A549 (cell line): ENCODE data around the gene HS6ST2. TPM values are rescaled to one million over a fixed set of nuclear protein-coding genes. Genes with fewer than 3 reads are reported as not detected.

ENCODE experiments used
- ATAC-seq, 2 experiments: fragments of 200-7000 bp in 1 of 2; fragments of >200 bp in 1 of 2; cut with Nextera tagmentation in 1 of 2; cut with Tn5 transposase in 1 of 2; 3 replicates each; pipeline versions ENCODE4 v1.8.0 to v1.9.1; 2018 to 2020; ENCODE audit warnings: mild to moderate bottlenecking in 1 of 2, moderate library complexity in 1 of 2
- CTCF ChIA-PET: fragments of 300-600 bp; sonication (Branson Sonifier 250); formaldehyde crosslinking; extraction: SDS; loops from one replicate; lab custom pipeline; 2021; ENCODE audit warnings: antibody characterized with exemption, inconsistent platforms; lab: Yijun Ruan, JAX
- POLR2A ChIA-PET: fragments of 350-600 bp; formaldehyde crosslinking; extraction: SDS; loops from one replicate; lab custom pipeline; 2021; ENCODE audit warnings: antibody characterized with exemption, inconsistent platforms; lab: Yijun Ruan, JAX
- DNase-seq, 2 experiments: peaks; one replicate each; pipeline versions ENCODE4 v3.0.0 to v3.0.0-alpha.2; 2011 to 2016; ENCODE audit warnings: low read depth in 1 of 2, low spot score in 1 of 2
- FAIRE-seq: peaks from 2 replicates; lab custom pipeline; 2011; peaks lifted over from hg19 to GRCh38; lab: Jason Lieb, UNC
- H3K27ac ChIP-seq, 2 experiments: fragments of >200 bp; sonication (Bioruptor Twin); formaldehyde crosslinking; 3 replicates each; pipeline ENCODE4 v1.5.1; 2016 to 2017
- H3K4me1 ChIP-seq: fragments of >200 bp; sonication (Bioruptor Twin); formaldehyde crosslinking; 3 replicates; pipeline ENCODE4 v1.6.1; 2016
- H3K4me2 ChIP-seq: fragments of >200 bp; sonication (Bioruptor Twin); formaldehyde crosslinking; 3 replicates; pipeline ENCODE4 v1.6.1; 2016
- H3K4me3 ChIP-seq: fragments of >200 bp; sonication (Bioruptor Twin); formaldehyde crosslinking; 3 replicates; pipeline ENCODE4 v1.5.1; 2016
- H3K9me3 ChIP-seq: fragments of >200 bp; sonication (Bioruptor Twin); formaldehyde crosslinking; 3 replicates; pipeline ENCODE4 v1.6.1; 2016
- CBX2 ChIP-seq: fragments of 200-600 bp; sonication (generic); IDR thresholded peaks from 2 replicates; pipeline ENCODE4 v1.6.1; 2016; ENCODE audit warnings: low read depth, mild to moderate bottlenecking, borderline replicate concordance
- CBX8 ChIP-seq: fragments of 200-600 bp; sonication (generic); IDR thresholded peaks from 2 replicates; pipeline ENCODE4 v1.6.1; 2016
- CHD4 ChIP-seq: fragments of 200-600 bp; sonication (generic); IDR thresholded peaks from 2 replicates; pipeline ENCODE4 v1.6.1; 2016; ENCODE audit warnings: antibody characterized with exemption, mild to moderate bottlenecking, borderline replicate concordance
- EHF ChIP-seq: fragments of 250-450 bp; sonication (Bioruptor Pico); IDR thresholded peaks from 2 replicates; pipeline ENCODE4 v1.5.0; 2020; ENCODE audit warnings: mild to moderate bottlenecking
- EHMT2 ChIP-seq: fragments of 200-600 bp; sonication (generic); IDR thresholded peaks from 2 replicates; pipeline ENCODE4 v1.6.1; 2016; ENCODE audit warnings: antibody characterized with exemption, low read depth, mild to moderate bottlenecking, moderate library complexity
- EP300 ChIP-seq, 2 experiments: fragments of >200 bp; sonication (Bioruptor Twin); formaldehyde crosslinking; IDR thresholded peaks; 2 replicates in 1 of 2; 3 replicates in 1 of 2; pipeline ENCODE4 v1.6.1; 2016 to 2017
- ESRRA ChIP-seq: fragments of 150-350 bp; IDR thresholded peaks from 2 replicates; pipeline ENCODE4 v1.6.1; 2014; ENCODE audit warnings: mild to moderate bottlenecking, low read length, borderline replicate concordance
- FOSL2 ChIP-seq, 2 experiments: fragments of 450-650 bp in 1 of 2; fragments of >200 bp in 1 of 2; sonication (Bioruptor Twin) in 1 of 2; formaldehyde crosslinking; IDR thresholded peaks; 2 replicates each; pipeline versions ENCODE4 v1.5.0 to v1.6.1; 2016 to 2020; ENCODE audit warnings: mild to moderate bottlenecking in 1 of 2, moderate library complexity in 1 of 2
- FOXS1 ChIP-seq: fragments of 250-450 bp; sonication (Bioruptor Pico); IDR thresholded peaks from 2 replicates; pipeline ENCODE4 v1.5.0; 2020; ENCODE audit warnings: mild to moderate bottlenecking, moderate library complexity
- RFX5 ChIP-seq: fragments of 450-650 bp; IDR thresholded peaks from 2 replicates; pipeline ENCODE4 v1.7.1; 2014; ENCODE audit warnings: antibody characterized with exemption, mild to moderate bottlenecking, moderate library complexity
- RNF2 ChIP-seq: fragments of 200-600 bp; sonication (generic); IDR thresholded peaks from 2 replicates; pipeline ENCODE4 v1.6.1; 2016; ENCODE audit warnings: low read depth, mild to moderate bottlenecking, antibody characterized with exemption, moderate library complexity, borderline replicate concordance
- SREBF2 ChIP-seq: fragments of 450-650 bp; IDR thresholded peaks from 2 replicates; pipeline ENCODE4 v1.6.1; 2014; ENCODE audit warnings: mild to moderate bottlenecking, moderate library complexity
- TFCP2L1 ChIP-seq: fragments of 250-450 bp; sonication (Bioruptor Pico); IDR thresholded peaks from 2 replicates; pipeline ENCODE4 v1.5.0; 2021; ENCODE audit warnings: mild to moderate bottlenecking
- ZC3H11A ChIP-seq: fragments of 450-650 bp; IDR thresholded peaks from 2 replicates; pipeline ENCODE4 v1.6.1; 2014; ENCODE audit warnings: antibody characterized with exemption, mild to moderate bottlenecking
- ZNF302 ChIP-seq: fragments of 250-450 bp; sonication (Bioruptor Pico); IDR thresholded peaks from 2 replicates; pipeline ENCODE4 v1.9.0; 2021; ENCODE audit warnings: inconsistent platforms, mild to moderate bottlenecking, moderate library complexity
- ZSCAN20 ChIP-seq: fragments of 250-450 bp; sonication (Bioruptor Pico); IDR thresholded peaks from 2 replicates; pipeline ENCODE4 v1.8.0; 2022; ENCODE audit warnings: mild to moderate bottlenecking, moderate library complexity
- WGBS: methylation state at CpG from one replicate; pipeline ENCODE4 v1.1.6; 2017; ENCODE audit errors: missing lambda C conversion rate; 5-methylcytosine and 5-hydroxymethylcytosine counted together
- polyA minus RNA-seq: library from RNA; depleted of rRNA, polyadenylated mRNA; stranded (reverse); fragments of >200 nt; gene quantifications from 2 replicates; pipeline ENCODE4 v1.2.3, GENCODE V29; 2011; rRNA and poly(A)+ RNA removed
- polyA plus RNA-seq, 4 experiments: library from polyadenylated mRNA; depleted of rRNA in 3 of 4; stranded (reverse); fragments of >200 nt; fragmentation: RNase III in 1 of 4; extraction: RNeasy Plus Mini Kit Qiagen cat#74134 plus additional on column Dnase treatment in 1 of 4; gene quantifications; 2 replicates in 3 of 4; 3 replicates in 1 of 4; pipeline ENCODE4 v1.2.3, GENCODE V29; 2011 to 2017
- TF ChIP-seq, protein P1 (sequence below): fragments of 200-600 bp; sonication (generic); IDR thresholded peaks from 2 replicates; pipeline ENCODE4 v1.6.1; 2016; ENCODE audit warnings: antibody characterized with exemption, mild to moderate bottlenecking, moderate library complexity
- TF ChIP-seq, protein P2 (sequence below): IDR thresholded peaks from 2 replicates; pipeline ENCODE4 v1.6.1; 2012
- TF ChIP-seq, protein P3 (sequence below): fragments of >200 bp; sonication (Bioruptor Twin); formaldehyde crosslinking; IDR thresholded peaks from 3 replicates; pipeline ENCODE4 v1.5.1; 2016
- TF ChIP-seq, protein P4 (sequence below): fragments of >200 bp; sonication (Bioruptor Twin); formaldehyde crosslinking; IDR thresholded peaks from 3 replicates; pipeline ENCODE4 v1.6.1; 2016
- TF ChIP-seq, protein P5 (sequence below): IDR thresholded peaks from 2 replicates; pipeline ENCODE4 v1.6.1; 2012

The HS6ST2 gene
- polyA plus RNA-seq (2011; rRNA removed) (0.04 and 0.05 TPM in 2 replicates), polyA plus RNA-seq (2017; fragmentation: RNase III; extraction: RNeasy Plus Mini Kit Qiagen cat#74134 plus additional on column Dnase treatment) (0.01 TPM in 2 of 3 replicates, not detected in the other), polyA minus RNA-seq (0.45 TPM in 1 of 2 replicates, not detected in the other)
- polyA plus RNA-seq (2012; cell fraction: cytosol; rRNA removed) = 0.03 and 0.05 TPM in 2 replicates
- polyA plus RNA-seq (2012; cell fraction: nucleus; rRNA removed) = 0.05 and 0.06 TPM in 2 replicates

DNA sequence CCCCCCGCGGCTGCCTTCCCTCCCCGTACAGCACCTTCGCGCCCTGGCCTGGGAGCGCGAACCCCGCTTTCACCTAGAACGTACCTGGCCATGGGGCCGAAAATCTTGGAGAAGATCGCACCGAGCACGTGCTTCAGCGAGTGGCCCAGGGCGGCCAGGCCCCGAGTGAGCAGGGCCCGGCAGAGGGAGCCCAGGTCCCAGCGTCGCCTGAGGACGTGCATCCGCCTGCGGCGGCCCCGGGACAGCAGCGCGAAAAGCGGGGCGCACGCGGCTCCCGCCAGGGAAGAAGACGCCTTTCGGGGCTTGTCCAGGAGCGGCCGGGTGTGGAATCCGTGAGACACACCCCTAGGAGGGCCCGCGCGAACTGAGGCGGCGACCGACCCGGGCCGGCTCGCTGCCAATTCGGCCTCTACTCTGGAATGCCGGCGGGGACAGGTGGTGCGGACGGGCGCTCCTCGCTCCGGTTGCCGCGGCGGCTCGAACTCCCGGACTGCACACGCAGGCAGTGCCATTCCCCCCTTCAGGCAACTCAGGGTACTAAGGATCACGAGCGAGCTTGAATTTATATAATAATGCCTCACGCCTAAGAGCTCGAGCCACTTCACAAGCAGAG, at the start of gene HS6ST2:
Gene HS6ST2 (minus strand): TSS at position 539 of the 613 bp plus-strand sequence.
- CTCF ChIA-PET = no interaction called here
- 0% methylated on average over 3 of the region's 63 CpGs for WGBS

DNA sequence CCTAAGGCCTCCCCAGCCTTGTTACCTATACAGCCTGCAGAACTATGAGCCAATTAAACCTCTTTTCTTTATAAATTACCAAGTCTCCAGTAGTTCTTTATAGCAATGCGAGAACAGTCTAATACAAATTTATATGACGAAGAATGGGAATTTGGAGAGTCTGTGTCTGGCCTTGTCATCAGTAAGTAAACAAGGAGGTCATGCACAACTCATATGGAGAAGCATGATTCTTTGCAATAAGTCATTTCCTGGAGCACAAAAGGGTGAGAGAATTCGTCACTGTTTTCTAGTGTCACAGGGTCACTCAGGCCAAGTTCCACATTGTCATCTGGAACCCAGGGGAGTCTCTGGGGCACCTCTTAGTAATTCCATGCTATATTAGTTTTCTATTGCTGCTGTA, 49.0 kb upstream of the HS6ST2 start:
- FAIRE-seq (no peak), DNase-seq (no peak), ATAC-seq (no peak)
- H3K4me2 ChIP-seq = no peak overlapping the region
- H3K27ac ChIP-seq = no peak overlapping the region
- no peaks in the 10 kb centered on the region for H3K4me1 ChIP-seq
- ChIA-PET CTCF (no interaction called here), POLR2A (no interaction called here)
- H3K9me3 ChIP-seq = no peaks in the 10 kb centered on the region
- TF ChIP-seq EHF = no peak
- H3K4me3 ChIP-seq = no peak overlapping the region
- 23% methylated on average over 3 of the region's 3 CpGs for WGBS

More for the DNA sequence above, at the start of gene HS6ST2:
- Histone ChIP-seq H3K9me3 (no peaks in the 10 kb centered on the region), H3K4me3 (peak within 1 kb of the TSS; percentile 40), H3K27ac (no peak within 1 kb of the TSS), H3K4me1 (peaks cover 7% of the 10 kb centered on the region; the same call in 1 of the 3 replicates), H3K4me2 (peak within 1 kb of the TSS; percentile 81)
- no peak for FAIRE-seq
- TF ChIP-seq, protein P1, sequence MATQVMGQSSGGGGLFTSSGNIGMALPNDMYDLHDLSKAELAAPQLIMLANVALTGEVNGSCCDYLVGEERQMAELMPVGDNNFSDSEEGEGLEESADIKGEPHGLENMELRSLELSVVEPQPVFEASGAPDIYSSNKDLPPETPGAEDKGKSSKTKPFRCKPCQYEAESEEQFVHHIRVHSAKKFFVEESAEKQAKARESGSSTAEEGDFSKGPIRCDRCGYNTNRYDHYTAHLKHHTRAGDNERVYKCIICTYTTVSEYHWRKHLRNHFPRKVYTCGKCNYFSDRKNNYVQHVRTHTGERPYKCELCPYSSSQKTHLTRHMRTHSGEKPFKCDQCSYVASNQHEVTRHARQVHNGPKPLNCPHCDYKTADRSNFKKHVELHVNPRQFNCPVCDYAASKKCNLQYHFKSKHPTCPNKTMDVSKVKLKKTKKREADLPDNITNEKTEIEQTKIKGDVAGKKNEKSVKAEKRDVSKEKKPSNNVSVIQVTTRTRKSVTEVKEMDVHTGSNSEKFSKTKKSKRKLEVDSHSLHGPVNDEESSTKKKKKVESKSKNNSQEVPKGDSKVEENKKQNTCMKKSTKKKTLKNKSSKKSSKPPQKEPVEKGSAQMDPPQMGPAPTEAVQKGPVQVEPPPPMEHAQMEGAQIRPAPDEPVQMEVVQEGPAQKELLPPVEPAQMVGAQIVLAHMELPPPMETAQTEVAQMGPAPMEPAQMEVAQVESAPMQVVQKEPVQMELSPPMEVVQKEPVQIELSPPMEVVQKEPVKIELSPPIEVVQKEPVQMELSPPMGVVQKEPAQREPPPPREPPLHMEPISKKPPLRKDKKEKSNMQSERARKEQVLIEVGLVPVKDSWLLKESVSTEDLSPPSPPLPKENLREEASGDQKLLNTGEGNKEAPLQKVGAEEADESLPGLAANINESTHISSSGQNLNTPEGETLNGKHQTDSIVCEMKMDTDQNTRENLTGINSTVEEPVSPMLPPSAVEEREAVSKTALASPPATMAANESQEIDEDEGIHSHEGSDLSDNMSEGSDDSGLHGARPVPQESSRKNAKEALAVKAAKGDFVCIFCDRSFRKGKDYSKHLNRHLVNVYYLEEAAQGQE = no peak
- TF ChIP-seq, protein P2, sequence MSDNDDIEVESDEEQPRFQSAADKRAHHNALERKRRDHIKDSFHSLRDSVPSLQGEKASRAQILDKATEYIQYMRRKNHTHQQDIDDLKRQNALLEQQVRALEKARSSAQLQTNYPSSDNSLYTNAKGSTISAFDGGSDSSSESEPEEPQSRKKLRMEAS = peak; percentile 46
- no peak for DNase-seq
- ATAC-seq = peak; percentile 36 to 59; a peak in 4 of 6 replicates
- POLR2A ChIA-PET = no interaction called here

DNA sequence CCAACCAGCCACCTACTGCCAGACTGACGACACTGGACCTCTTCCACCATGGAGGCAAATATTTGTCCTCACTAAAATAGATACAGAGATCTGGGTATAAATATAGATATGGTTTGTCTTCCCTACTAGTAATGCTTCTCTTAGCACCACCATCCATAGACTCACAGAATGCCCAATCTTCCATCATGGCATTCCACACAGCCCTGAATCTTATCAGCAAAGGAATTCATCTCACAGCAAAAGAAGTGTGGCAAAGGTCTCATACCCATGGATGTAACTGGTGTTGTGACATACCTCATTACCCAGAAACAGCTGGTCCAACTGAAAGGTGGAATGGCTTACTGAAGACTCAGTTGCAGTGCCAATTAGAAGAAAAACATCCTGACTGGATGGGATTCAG, 47.2 kb upstream of the HS6ST2 start:
- Histone ChIP-seq H3K4me2 (no peak overlapping the region), H3K4me1 (no peaks in the 10 kb centered on the region), H3K9me3 (no peaks in the 10 kb centered on the region), H3K4me3 (no peak overlapping the region), H3K27ac (no peak overlapping the region)
- CTCF ChIA-PET = interaction anchor here (1.2 to 1.5 kb wide), 4 partner anchors 15 to 174 kb away, joined by 3 to 5 read pairs (median 3); no protein-coding TSS in a partner anchor
- no peak for TF ChIP-seq CHD4
- TF ChIP-seq CBX2 = no peak
- TF ChIP-seq SREBF2 = no peak
- no peak for TF ChIP-seq RFX5
- 0% methylated on average over 1 of the region's 1 CpG for WGBS
- ATAC-seq (no peak), DNase-seq (no peak), FAIRE-seq (no peak)
- POLR2A ChIA-PET = no interaction called here

DNA sequence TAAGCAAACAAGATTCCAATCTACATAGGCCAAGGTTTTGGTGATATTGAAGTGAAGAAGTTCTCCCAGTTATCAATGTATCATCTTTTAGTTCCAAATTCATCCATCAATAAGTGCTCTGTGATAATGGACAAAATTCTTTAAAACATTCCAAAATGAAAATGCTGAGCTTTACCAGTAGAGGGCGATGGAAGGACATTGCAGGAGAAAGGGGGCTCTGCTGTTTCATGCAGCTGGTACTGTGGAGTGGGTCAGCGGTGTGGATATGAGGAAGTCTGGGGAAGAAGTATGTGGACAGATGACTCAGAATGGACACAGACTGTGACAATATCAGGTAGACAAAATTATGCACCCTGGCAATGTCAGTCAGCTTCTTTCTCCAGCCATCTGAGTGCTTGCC, 46.6 kb upstream of the HS6ST2 start:
- no peaks in the 10 kb centered on the region for H3K4me1 ChIP-seq
- ChIA-PET CTCF (interaction anchor here (0.8 to 1.5 kb wide), 7 partner anchors 13 to 174 kb away, joined by 3 to 5 read pairs (median 3); no protein-coding TSS in a partner anchor), POLR2A (no interaction called here)
- peak in 1 of 2 experiments; percentile 43; a peak in 2 of 6 replicates for ATAC-seq
- WGBS = 0% methylated on average over 2 of the region's 2 CpGs
- H3K4me2 ChIP-seq = no peak overlapping the region
- no peak overlapping the region for H3K27ac ChIP-seq
- no peak overlapping the region for H3K4me3 ChIP-seq
- FAIRE-seq = peak; percentile 13
- peak in 1 of 2 experiments; percentile 3 for DNase-seq
- no peaks in the 10 kb centered on the region for H3K9me3 ChIP-seq
- TF ChIP-seq, protein P3, sequence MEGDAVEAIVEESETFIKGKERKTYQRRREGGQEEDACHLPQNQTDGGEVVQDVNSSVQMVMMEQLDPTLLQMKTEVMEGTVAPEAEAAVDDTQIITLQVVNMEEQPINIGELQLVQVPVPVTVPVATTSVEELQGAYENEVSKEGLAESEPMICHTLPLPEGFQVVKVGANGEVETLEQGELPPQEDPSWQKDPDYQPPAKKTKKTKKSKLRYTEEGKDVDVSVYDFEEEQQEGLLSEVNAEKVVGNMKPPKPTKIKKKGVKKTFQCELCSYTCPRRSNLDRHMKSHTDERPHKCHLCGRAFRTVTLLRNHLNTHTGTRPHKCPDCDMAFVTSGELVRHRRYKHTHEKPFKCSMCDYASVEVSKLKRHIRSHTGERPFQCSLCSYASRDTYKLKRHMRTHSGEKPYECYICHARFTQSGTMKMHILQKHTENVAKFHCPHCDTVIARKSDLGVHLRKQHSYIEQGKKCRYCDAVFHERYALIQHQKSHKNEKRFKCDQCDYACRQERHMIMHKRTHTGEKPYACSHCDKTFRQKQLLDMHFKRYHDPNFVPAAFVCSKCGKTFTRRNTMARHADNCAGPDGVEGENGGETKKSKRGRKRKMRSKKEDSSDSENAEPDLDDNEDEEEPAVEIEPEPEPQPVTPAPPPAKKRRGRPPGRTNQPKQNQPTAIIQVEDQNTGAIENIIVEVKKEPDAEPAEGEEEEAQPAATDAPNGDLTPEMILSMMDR = peak; percentile 46
- TF ChIP-seq ZC3H11A = no peak
- no peak for TF ChIP-seq ZNF302
- TF ChIP-seq SREBF2 = no peak
- no peak for TF ChIP-seq TFCP2L1 (CRISPR knock-in tag)
- TF ChIP-seq FOSL2 (IDR thresholded peaks at IDR 0.05) = no peak
- TF ChIP-seq FOSL2 (CRISPR knock-in tag; IDR thresholded peaks at IDR 0.05) = no peak
- TF ChIP-seq CBX8 = no peak
- TF ChIP-seq ZSCAN20 (CRISPR knock-in tag) = no peak
- no peak for TF ChIP-seq EHMT2
- TF ChIP-seq, protein P4, sequence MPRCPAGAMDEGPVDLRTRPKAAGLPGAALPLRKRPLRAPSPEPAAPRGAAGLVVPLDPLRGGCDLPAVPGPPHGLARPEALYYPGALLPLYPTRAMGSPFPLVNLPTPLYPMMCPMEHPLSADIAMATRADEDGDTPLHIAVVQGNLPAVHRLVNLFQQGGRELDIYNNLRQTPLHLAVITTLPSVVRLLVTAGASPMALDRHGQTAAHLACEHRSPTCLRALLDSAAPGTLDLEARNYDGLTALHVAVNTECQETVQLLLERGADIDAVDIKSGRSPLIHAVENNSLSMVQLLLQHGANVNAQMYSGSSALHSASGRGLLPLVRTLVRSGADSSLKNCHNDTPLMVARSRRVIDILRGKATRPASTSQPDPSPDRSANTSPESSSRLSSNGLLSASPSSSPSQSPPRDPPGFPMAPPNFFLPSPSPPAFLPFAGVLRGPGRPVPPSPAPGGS = no peak
- TF ChIP-seq FOXS1 = no peak
- TF ChIP-seq, protein P5, sequence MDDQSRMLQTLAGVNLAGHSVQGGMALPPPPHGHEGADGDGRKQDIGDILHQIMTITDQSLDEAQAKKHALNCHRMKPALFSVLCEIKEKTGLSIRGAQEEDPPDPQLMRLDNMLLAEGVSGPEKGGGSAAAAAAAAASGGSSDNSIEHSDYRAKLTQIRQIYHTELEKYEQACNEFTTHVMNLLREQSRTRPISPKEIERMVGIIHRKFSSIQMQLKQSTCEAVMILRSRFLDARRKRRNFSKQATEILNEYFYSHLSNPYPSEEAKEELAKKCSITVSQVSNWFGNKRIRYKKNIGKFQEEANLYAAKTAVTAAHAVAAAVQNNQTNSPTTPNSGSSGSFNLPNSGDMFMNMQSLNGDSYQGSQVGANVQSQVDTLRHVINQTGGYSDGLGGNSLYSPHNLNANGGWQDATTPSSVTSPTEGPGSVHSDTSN = no peak
- no peak for TF ChIP-seq EP300 (IDR thresholded peaks at IDR 0.05)
- TF ChIP-seq ESRRA = no peak
- TF ChIP-seq RNF2 = no peak
